ENCODE results near the gene SCAPER.
"Not testable (repeated sequence)": the region's sequence is repeated elsewhere in the genome, so short reads cannot be mapped to it uniquely, and the experiment has no call there.

Gene SCAPER

GRCh38 chr15:76912430-76912829 lies 7.3 kb upstream of the SCAPER start:
- DNase-seq: no peak

- no peak for DNase-seq
Observed at GRCh38 chr15:76905855-76906254, 715 bp upstream of the SCAPER start.

GRCh38 chr15:76904461-76905012 lies 603 bp downstream of the SCAPER start:
- peak; percentile 22 for DNase-seq

GRCh38 chr15:76903251-76903681 lies 1.9 kb downstream of the SCAPER start:
- DNase-seq: peak; percentile 73

- no peak for DNase-seq
Observed at GRCh38 chr15:76901965-76902364, 3.2 kb downstream of the SCAPER start.

- DNase-seq: not testable (repeated sequence)
Observed at GRCh38 chr15:76899931-76900310, 5.2 kb downstream of the SCAPER start.

GRCh38 chr15:76899176-76899930 lies 5.8 kb downstream of the SCAPER start:
- DNase-seq: not testable (repeated sequence)

- no peak for DNase-seq
Observed at GRCh38 chr15:76898102-76898501, 7.0 kb downstream of the SCAPER start.

GRCh38 chr15:76894174-76894573 lies 11.0 kb downstream of the SCAPER start:
- no peak for DNase-seq

GRCh38 chr15:76892836-76893235 lies 12.3 kb downstream of the SCAPER start:
- not testable (repeated sequence) for DNase-seq

GRCh38 chr15:76887280-76888141 lies 17.6 kb downstream of the SCAPER start:
- DNase-seq: not testable (repeated sequence)

- no peak for DNase-seq
Observed at GRCh38 chr15:76885212-76885611, 19.9 kb downstream of the SCAPER start.

GRCh38 chr15:76875911-76876310 lies 29.2 kb downstream of the SCAPER start:
- DNase-seq: no peak

GRCh38 chr15:76873066-76873465 lies 32.1 kb downstream of the SCAPER start:
- DNase-seq: not testable (repeated sequence)

GRCh38 chr15:76871930-76872329 lies 33.2 kb downstream of the SCAPER start:
- no peak for DNase-seq

- DNase-seq: no peak
Observed at GRCh38 chr15:76868740-76869139, 36.4 kb downstream of the SCAPER start.

- DNase-seq: peak; percentile 64
Observed at GRCh38 chr15:76866716-76867321, 38.3 kb downstream of the SCAPER start.

- DNase-seq: no peak
Observed at GRCh38 chr15:76866008-76866407, 39.1 kb downstream of the SCAPER start.

- DNase-seq: no peak
Observed at GRCh38 chr15:76865548-76865991, 39.6 kb downstream of the SCAPER start.

- no peak for DNase-seq
Observed at GRCh38 chr15:76864586-76864985, 40.6 kb downstream of the SCAPER start.

- DNase-seq: no peak
Observed at GRCh38 chr15:76863693-76864092, 41.4 kb downstream of the SCAPER start.

- no peak for DNase-seq
Observed at GRCh38 chr15:76863123-76863522, 42.0 kb downstream of the SCAPER start.

- DNase-seq: no peak
Observed at GRCh38 chr15:76861815-76862397, 43.2 kb downstream of the SCAPER start.

Measured in hematopoietic multipotent progenitor cell treated with erythropoietin and hydrocortisone succinate and interleukin-3 and kit ligand, for 4 days (in vitro differentiated cells).